ENCODE measurements around the gene NOTCH1.

NOTCH1 gene

DNA sequence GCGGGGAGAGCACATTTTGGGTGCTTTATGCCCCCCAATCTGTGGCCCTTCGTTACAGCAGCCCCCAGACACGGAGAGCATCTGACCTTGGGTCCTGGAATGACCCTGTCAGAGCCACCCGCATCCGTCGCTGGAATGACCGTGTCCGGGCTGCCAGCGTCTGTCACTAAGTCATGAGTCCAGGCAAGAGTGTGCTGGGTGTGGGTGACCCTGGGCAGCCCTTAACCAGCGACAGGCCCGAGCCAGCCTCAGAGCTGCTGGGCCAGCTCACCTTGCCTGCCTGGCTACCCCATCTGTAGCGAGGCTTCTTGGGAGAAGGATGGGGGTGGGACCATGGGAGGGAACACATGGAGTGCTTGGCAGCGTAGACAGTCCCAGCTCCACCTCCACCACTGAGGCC lies 46.8 kb upstream of the NOTCH1 start:
- H3K4me3 ChIP-seq (ENCODE audit: low read length) = no peak overlapping the region
- H3K4me1 ChIP-seq (ENCODE audit: low read length) = peaks cover 4% of the 10 kb centered on the region; the same call in 1 of the 2 replicates
- peaks cover 18% of the 10 kb centered on the region for H3K27me3 ChIP-seq (ENCODE audit: low read depth, low read length)
- H3K9ac ChIP-seq (ENCODE audit: low read length) = no peak overlapping the region
- no peaks in the 10 kb centered on the region for H4K20me1 ChIP-seq (ENCODE audit: insufficient read depth, low read length)
- H2AFZ ChIP-seq (ENCODE audit: low read depth, low read length) = no peak overlapping the region
- H3K27ac ChIP-seq (ENCODE audit: low read length) = no peak overlapping the region
- TF ChIP-seq CTCF (IDR thresholded peaks at IDR 0.05; ENCODE audit: low read depth, low read length) = no peak
- TF ChIP-seq EZH2phosphoT487 (IDR thresholded peaks at IDR 0.05; ENCODE audit: low read depth) = no peak
- H3K4me2 ChIP-seq (ENCODE audit: low read length) = no peak overlapping the region
- H3K9me3 ChIP-seq (ENCODE audit: insufficient read depth, low read length) = 0 out of 2 replicates have a peak, but pooled peaks cover 3% of the 10 kb centered on the region
- H3K79me2 ChIP-seq (ENCODE audit: low read length) = no peaks in the 10 kb centered on the region
- no peaks in the 10 kb centered on the region for H3K36me3 ChIP-seq (replicated peaks; ENCODE audit: low read depth, low read length)

DNA sequence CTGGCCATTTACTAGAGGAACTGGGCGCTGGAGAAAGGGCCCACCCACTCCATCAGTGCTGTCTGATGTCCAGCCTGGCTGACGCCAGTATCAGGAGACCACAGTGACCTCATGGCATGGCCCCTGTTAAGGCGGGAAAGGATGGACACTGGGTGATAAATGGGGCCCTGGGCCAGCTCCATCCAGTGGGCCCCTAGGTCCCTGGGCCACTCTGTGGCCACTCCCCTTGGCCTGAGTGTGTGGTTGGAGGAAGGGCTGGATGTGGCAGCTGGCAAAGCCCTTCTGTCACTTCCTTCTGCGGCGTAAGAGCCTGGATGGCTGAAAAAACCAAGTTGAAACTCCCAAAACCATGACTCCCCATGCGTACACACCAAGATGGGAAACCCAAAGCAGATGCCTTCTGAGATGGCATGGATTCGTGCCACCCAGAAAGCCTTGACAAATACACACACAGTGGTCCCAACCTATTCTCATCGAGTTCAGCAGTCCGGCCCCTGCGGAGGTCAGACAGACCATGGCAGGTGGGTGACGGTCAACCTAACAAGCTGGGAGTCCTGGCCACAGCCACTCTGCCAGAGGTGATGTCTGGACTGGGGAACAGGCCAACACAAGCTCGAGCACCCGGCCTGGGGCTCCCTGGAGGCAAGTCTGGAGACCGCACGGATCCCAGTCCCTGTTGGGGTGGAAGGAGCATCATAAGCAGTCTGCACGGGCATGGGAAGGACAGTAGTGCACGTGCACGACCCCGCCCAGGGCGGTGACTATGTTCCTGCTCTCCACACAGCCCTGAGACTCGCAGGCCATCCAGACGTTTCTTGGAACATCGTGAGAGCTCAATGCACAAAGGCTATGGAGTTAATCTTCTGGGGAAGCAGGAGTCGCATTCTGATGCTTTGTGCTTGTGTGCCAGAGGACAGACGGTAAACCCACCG lies 45.2 kb upstream of the NOTCH1 start:
- no peaks in the 10 kb centered on the region for H3K36me3 ChIP-seq (replicated peaks; ENCODE audit: low read depth, low read length)
- TF ChIP-seq CTCF (IDR thresholded peaks at IDR 0.05; ENCODE audit: low read depth, low read length) = no peak
- no peak for TF ChIP-seq EZH2phosphoT487 (IDR thresholded peaks at IDR 0.05; ENCODE audit: low read depth)
- H4K20me1 ChIP-seq (ENCODE audit: insufficient read depth, low read length) = no peaks in the 10 kb centered on the region
- H3K4me2 ChIP-seq (ENCODE audit: low read length) = no peak overlapping the region
- H3K4me3 ChIP-seq (ENCODE audit: low read length) = no peak overlapping the region
- no peak overlapping the region for H2AFZ ChIP-seq (ENCODE audit: low read depth, low read length)
- H3K4me1 ChIP-seq (ENCODE audit: low read length) = peaks cover 4% of the 10 kb centered on the region; the same call in 1 of the 2 replicates
- no peak overlapping the region for H3K27ac ChIP-seq (ENCODE audit: low read length)
- H3K79me2 ChIP-seq (ENCODE audit: low read length) = no peaks in the 10 kb centered on the region
- peaks cover 18% of the 10 kb centered on the region for H3K27me3 ChIP-seq (ENCODE audit: low read depth, low read length)
- no peak overlapping the region for H3K9ac ChIP-seq (ENCODE audit: low read length)
- H3K9me3 ChIP-seq (ENCODE audit: insufficient read depth, low read length) = 0 out of 2 replicates have a peak, but pooled peaks cover 3% of the 10 kb centered on the region

DNA sequence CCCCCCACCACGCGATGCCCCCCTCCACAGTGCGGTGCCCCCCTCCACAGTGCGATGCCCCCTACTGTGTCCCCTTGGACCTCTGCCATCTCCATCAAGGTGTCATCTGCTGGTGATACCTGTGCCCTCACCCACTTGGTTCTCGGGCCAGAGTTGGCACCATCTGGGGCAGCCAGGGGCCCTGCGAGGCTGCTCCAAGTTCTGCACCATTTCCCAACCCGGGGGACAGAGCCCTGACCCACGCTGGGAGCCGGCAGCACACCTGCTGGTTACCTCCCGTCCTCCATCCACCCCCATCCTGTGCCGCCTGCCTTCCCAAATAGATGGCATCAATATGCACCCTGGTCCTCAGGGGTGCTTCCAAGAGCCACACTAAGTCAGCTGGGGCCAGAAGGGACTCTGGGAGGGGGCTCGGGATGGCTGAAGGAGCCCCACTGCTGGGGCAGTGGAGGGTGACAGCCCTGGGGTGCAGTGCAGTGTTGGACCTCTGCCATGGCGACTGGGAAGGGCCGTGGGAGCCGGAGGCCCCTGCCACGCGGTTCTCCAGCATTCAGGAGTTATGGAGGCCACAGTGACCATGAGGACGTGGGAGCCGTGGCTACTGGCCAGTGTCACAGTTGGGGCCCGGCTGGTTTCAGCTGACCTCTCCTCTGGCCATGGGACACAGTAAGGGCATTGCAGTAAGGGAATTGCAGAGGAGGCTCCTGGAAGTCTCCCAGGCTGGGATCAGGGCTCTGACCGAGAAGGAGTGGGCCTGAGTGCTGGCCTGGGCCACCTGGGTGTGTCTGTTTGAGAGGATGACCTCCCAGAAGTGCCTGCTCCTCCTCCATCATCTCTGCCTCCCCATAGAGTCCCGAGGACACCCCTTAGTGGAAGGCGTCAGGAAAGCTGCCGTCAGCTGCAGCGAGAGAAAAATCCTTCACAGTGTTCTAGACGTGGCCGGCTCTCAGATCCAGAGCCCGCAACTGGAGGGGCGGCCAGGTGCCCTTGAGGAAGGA lies 44.2 kb upstream of the NOTCH1 start:
- Histone ChIP-seq H3K27ac (ENCODE audit: low read length) (no peak overlapping the region), H3K9me3 (ENCODE audit: insufficient read depth, low read length) (0 out of 2 replicates have a peak, but pooled peaks cover 3% of the 10 kb centered on the region), H3K4me3 (ENCODE audit: low read length) (no peak overlapping the region), H2AFZ (ENCODE audit: low read depth, low read length) (no peak overlapping the region), H3K9ac (ENCODE audit: low read length) (no peak overlapping the region), H3K79me2 (ENCODE audit: low read length) (no peaks in the 10 kb centered on the region), H3K4me2 (ENCODE audit: low read length) (no peak overlapping the region), H3K4me1 (ENCODE audit: low read length) (peaks cover 4% of the 10 kb centered on the region; the same call in 1 of the 2 replicates), H3K27me3 (ENCODE audit: low read depth, low read length) (peaks cover 18% of the 10 kb centered on the region), H3K36me3 (replicated peaks; ENCODE audit: low read depth, low read length) (no peaks in the 10 kb centered on the region), H4K20me1 (ENCODE audit: insufficient read depth, low read length) (no peaks in the 10 kb centered on the region)
- TF ChIP-seq EZH2phosphoT487 (IDR thresholded peaks at IDR 0.05; ENCODE audit: low read depth) = no peak
- no peak for TF ChIP-seq CTCF (IDR thresholded peaks at IDR 0.05; ENCODE audit: low read depth, low read length)
